Germinal center (tissue), 1 donor: ENCODE measurements around the gene CLEC4D.
"Not testable (repeated sequence)": the region's sequence is repeated elsewhere in the genome, so short reads cannot be mapped to it uniquely, and the experiment has no call there.

Source experiments
- DNase-seq: peaks from one replicate; pipeline ENCODE4 v3.0.0; 2012; ENCODE audit warnings: mixed read lengths, low spot score

CLEC4D gene

DNA sequence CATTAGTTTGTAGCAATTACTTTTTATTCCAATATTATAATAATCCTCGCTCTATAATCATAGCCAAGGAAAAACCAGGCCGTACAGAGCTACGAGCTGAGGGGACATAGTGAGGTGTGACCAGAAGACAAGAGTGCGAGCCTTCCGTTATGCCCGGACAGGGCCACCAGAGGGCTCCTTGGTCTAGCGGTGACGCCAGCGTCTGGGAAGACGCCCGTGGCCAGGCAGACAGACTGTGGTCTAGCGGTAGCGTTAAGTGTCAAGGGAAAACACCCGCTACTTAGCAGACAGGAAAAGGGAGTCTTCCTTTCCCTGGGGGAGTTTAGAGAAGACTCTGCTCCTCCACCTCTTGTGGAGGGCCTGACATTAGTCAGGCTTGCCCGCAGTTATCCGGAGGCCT, 24.5 kb downstream of the CLEC4D start:
- not testable (repeated sequence) for DNase-seq

DNA sequence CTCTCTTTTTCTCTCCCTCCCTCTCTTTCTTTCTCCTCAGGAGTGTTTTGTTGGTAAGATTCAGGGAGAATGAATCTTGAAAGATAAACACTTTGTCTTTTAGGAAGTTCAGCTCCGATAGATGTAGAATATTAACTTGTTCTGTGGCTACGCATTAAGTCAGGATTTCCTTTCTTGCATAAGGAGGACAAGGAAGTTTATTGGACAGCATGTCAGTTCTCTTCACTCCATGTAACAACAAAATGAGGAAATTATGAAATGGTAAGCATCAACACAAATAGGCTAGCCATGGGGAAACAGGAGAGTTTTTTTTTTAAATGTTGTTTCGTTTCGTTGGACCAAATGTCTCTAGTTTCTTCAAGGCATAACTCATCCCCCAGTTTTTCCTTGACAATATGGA, 27.5 kb downstream of the CLEC4D start, which contains the start of gene CLEC4E:
Gene CLEC4E (minus strand): TSS at position 75 of the 400 bp plus-strand sequence. CDS start 108 bp downstream, outside the sequence.
- not testable (repeated sequence) for DNase-seq

DNA sequence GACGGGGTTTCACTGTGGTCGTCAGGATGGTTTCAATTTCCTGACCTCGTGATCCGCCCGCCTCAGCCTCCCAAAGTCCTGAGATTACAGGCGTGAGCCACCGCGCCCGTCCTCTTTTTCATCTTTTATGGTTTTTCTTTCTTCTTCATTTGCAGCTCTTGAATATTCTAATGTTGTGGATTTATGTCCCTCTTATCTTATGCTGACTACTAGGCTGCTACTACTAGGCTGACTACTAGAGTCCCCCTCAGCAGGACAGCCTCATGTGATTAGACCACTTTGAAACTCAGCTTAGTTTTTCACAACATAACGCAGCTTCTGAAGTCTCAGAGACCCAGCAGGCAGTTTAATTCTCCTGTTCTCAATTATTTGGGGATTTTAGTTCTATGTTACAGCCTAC, 28.3 kb downstream of the CLEC4D start:
- DNase-seq: no peak

DNA sequence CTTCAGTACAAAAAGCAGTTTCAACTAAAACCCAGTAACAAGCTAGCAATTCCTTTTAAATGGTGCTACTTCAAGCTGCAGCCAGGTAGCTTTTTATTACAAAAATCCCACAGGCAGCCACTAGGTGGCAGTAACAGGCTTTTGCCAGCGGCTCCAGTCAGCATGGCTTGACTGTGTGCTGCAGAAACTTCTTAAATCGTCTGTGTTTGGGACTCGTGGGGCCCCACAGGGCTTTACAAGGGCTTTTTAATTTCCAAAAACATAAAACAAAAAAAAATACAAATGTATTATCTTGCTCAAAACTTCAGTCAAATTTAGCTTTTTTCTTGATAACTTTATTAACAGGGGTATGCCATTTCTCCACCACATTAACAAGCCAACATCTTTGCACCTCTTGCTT, 31.0 kb downstream of the CLEC4D start:
- peak; percentile 72 for DNase-seq

DNA sequence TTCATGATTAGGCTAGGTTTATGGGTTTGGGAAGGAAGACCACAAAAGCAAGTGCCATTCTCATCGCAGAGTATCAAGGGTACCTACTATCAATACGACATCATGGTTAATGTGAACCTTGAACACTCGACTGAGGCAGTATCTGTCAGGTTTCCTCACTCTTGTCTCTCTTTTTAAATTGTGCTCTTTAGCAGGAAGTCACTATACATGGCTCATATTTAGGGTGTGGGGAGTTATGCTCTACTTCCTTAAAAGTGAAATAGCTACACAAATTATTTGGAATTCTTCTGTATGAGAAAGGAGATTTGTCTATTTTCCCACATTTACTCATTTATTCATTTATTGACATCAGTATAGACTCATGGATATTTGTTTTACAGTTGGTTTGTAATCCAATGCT, 33.3 kb downstream of the CLEC4D start:
- DNase-seq: no peak

DNA sequence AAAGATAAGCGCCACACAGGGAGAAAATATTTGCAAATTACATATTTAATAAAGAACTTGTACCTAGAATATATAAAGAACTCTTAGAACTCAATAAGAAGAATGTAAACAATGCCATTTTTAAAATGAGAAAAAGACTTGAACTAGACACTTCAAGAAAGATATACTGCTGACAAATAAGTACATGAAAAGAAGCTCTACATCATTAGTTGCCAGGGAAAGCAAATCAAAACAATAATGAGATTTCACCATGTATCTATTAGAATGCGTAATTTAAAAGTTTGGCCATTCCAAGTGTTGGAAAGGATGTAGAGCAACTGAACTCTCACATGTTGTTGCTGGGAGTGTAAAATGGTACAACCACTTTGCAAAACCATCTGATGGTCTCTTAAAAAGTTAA, 34.3 kb downstream of the CLEC4D start:
- no peak for DNase-seq

DNA sequence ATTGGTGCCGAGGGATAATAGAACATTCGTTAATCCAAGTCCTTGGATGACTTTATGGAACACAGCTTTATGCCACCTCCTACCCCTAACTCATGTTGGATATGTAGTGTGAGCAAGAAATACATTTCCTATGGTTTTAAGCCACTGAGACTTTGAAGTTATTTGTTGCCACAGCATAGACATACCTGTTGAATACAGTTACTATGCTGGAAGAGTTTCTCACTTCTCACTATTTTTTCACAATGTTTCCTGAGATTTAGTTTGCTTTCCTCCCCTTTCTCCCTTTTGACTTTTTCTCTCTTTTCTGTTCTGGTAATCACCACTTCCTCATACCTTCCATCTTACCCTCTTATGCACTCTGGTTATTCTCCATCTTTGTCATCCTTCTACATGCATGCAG, 34.9 kb downstream of the CLEC4D start:
- DNase-seq: no peak

DNA sequence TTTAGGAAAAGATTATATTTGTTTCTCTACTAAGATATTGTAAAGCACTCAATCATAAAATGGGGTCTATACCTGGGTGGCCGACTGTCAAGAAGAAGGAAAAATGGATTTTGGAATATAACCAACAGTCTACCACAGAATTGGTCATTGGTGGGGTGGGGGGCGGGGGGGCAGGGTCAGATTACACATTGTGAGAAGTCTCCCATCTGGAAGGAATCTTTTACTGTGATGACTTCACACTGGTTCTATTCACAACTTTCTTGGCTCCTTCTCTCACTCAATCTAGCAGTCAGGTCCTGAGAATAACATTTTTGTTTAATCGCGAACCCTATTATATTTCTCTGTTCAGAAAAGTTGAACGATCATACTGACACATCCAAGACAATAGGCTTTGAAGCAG, 36.1 kb downstream of the CLEC4D start:
- no peak for DNase-seq

DNA sequence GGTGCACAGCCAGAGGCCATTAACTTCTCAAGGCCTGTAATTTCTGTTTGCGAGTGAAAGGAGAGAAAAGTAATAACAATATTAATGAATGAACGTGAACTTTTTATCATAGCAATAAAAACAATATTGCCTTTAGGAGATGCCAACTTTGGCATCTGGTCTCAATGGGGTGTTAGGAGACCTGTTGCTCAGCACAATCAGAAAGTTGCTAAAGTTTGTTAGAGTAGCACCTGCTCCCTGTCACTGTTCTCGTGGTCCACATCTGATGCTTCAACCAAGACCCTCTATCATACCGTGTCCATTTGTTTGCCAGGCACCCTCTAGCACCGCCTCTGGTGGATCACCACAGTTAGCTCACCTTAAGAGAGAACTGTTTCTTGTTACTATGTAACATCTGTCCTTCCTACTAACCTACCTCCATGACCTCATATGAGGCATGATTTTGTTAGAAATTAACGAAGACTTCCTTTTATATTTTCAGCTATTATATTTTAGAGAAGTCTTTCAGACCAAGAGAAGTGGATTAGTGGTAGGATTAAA, 39.9 kb downstream of the CLEC4D start:
- DNase-seq: no peak

DNA sequence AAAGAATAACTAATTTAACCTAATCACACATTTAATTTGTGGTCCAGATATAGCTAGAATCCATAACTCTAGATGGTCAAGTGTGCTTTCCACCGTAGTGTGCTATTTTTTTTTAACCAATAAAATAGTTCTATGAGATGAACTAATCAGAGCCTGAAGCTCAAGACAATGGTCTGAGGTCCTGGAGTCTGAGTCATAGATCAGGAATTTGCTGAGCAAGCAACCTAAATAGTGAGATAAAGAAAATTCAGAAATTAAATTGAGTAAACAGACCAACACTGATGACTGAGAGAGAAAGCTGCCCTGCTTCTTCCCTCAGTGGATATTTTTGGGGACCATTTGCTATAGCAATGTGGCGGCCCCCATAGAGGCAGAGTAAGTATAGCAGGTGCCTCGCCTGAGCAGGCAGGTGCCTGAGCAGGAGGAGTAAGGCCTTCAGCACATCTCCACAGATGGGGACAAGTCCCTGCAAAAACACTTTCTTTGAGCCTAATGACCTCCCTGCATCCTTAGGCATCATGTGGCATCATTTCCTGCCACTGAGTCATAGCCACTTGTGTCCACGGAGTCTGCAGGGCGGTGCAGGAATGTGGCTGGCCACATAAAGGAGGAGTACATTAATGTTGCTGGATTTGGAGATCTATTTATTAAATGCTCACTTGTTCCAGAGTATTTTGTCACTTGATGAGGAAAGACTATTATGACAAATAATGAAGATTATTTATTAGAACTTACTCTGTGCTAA, 41.3 kb downstream of the CLEC4D start:
- no peak for DNase-seq

DNA sequence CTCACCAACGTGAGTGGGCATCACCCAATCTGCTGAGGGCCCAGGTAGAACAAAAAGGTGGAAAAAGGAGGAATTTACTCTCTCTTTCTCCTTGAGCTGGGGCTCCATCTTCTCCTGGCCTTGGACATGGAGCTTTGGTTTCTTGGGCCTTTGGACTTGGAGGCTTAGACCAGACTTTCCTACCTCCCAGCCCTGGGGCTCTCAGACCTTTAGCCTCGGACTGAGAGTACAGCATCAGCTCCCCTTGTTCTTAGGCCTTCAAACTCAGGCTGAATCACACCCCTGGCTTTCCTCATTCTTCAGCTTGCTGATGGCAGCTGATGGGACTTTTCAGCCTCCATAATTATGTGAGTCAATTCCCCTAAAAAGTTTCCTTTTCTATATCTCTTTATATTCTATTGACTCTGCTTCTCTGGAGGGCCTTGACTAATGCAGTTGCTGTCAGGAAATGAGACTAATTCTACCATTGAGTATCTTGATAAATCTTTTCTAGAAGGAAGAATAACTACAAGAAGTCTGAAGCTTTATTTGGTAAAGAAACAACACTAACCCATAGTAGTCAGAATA, 43.3 kb downstream of the CLEC4D start:
- DNase-seq: no peak

DNA sequence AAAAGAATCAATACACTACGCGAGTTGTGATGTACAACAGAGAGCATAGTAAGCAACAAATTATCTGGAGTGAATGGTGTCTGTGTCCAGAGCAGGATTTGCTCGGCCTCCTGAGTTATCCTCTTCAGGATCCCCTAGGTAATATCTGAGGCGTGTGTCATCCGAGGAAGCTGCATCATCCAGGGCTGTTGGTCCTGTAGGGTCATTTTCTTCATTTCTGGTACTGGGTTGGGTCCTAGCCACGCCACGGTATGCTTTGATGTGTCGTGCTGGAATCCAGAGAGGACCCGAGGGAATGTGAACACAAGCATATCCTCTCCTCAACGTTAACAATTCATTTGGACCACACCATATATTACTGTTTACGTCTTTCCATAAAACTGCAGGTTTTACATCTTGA, 46.4 kb downstream of the CLEC4D start:
- no peak for DNase-seq

DNA sequence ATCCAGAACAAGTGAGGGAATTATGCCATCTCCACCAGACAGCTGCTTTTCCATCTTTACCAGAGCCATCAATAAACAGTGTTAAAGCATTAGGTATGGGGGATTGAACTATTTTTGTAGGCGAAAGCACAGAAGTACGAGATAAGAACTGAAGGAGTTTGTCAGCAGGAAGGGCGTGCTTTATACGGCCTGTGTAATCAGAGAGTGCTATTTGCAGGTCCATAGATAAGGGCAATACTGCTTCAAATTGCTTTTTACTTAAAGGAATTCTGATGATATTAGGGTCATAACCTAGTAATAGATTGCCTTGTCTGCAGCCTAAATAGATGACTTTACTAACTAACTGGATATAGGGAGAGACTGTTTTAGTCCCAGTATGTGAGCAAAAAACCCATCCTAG, 47.7 kb downstream of the CLEC4D start:
- no peak for DNase-seq

DNA sequence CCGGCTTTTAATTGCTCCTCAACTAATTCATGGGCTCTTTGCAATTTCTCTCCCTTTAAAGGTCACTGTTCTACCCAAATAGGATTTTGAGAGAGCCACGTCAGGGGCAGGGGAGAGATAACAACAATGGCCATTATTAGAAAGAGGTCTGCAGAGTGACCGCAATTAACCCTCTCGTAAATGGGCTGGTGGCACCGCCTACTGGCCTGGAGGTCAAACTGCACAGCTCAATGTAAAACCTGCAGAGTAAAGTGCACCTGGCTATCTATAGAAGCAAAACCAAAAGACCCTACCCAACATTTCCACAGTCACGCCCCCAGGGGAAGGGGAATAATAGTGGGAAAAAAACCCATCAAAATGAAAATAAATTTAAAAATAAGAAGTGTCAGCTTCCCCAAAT, 49.0 kb downstream of the CLEC4D start:
- no peak for DNase-seq

DNA sequence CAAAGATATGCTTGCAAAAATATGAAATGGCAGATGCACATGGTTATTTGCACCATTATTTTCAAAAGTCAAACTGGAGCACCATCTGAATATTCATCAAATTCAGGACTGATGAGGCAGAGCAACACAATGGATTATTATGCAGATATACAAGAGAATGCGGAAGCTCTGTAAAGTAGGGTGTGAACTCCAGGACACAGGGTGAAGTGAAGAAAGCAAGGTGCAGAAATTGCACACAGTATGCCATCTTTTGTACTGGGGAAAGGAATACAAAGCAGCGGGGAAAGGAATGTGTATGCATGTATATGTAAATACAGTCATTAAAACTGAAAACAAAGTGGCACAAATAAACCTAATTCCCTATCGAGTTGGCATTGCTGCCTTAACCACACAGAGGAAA, 50.1 kb downstream of the CLEC4D start:
- DNase-seq: no peak

DNA sequence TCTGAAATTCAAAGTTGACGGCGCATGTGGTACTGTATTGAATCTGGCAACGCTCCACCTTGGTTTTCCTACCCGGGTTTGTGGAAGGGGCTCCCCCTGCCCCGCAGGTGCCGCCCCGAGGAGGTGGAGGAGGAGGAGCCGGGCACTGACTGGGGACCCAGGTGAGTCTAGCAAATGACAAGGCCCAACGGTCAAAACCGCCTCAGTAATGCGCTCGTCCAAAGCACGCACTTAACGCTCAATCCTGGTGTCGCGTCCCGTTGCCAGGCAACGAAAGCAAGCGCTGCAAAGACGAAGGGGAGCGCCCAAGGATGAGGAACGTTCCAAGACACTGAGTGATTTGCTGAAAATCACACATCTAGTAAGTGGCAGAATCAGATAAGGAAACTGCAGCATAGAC, 51.4 kb downstream of the CLEC4D start:
- DNase-seq: no peak

DNA sequence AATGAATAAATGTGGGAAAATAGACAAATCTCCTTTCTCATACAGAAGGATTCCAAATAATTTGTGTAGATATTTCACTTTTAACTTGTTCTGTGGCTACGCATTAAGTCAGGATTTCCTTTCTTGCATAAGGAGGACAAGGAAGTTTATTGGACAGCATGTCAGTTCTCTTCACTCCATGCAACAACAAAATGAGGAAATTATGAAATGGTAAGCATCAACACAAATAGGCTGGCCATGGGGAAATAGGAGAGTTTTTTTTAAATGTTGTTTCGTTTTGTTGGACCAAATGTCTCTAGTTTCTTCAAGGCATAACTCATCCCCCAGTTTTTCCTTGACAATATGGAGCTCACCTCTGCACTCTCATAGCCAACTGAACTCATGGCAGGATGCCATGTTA, 52.7 kb downstream of the CLEC4D start:
- not testable (repeated sequence) for DNase-seq

DNA sequence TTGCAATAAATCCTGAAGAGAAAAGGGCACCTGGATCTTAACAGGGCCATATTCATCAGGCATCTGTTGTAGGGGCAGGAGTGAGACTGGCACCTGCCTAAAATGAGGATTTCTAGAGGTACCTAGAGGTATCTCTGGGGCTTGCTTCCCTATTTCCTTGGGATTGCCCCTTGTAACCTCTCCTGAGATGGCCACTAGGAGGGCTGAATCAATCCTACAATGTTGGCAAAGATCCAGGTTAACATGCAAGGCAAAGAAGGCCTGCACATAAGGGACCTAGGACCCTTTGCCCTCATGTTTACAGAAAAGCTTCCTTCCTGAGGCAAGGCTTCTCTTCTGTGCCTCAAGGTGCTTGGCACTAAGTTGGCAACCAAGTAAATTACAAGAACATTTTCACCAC, 53.2 kb downstream of the CLEC4D start:
- DNase-seq: no peak
